ENCODE measurements around the gene FN1. TPM values are rescaled to one million over a fixed set of nuclear protein-coding genes. Genes with fewer than 3 reads are reported as not detected.

Gene FN1
- total and polyA plus RNA-seq, 8 donors, result 42.0 to 861 (median 252) TPM

DNA sequence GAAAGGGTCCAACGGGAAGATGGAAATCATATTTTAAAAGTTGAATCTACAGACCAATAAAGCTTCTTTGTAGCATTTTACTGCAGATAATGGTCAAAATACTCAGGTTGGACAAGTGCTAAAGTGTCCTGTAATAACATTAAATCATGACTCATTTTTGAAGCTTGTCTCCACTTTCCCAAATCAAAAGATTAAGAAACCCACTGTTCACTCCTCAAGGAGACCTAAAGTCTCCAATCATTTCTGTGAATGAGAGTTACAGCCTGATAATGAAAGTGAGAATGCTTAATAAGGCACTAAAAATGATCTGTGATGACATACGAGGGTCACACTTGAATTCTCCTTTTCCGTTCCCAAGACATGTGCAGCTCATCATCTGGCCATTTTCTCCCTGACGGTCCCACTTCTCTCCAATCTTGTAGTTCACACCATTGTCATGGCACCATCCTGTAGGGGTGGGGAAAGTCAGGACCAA lies 70.6 kb downstream of the FN1 start:
- H3K4me1 ChIP-seq, result no peaks in the 10 kb centered on the region
- H3K9me3 ChIP-seq, result no peaks in the 10 kb centered on the region
- peaks cover 18 to 94% (median 82%) of the 10 kb centered on the region in 4 donors for H3K36me3 ChIP-seq
- no peak overlapping the region for H3K4me3 ChIP-seq
- no peak for DNase-seq
- WGBS, 5 donors, result 86 to 93% (median 91%) methylated on average over 4 of the region's 4 CpGs
- H3K27ac ChIP-seq, result no peak overlapping the region
- intact Hi-C loops (cut with DNase I; ENCODE audit: low total_unique reads), result no loop called here
- no peak for TF ChIP-seq EP300 (IDR thresholded peaks at IDR 0.05)
- no peak for TF ChIP-seq POLR2A (IDR thresholded peaks at IDR 0.05)
- no peak for TF ChIP-seq POLR2AphosphoS5 (IDR thresholded peaks at IDR 0.05)
- TF ChIP-seq CTCF (IDR thresholded peaks at IDR 0.05), result no peak
- no peaks in the 10 kb centered on the region for H3K27me3 ChIP-seq

DNA sequence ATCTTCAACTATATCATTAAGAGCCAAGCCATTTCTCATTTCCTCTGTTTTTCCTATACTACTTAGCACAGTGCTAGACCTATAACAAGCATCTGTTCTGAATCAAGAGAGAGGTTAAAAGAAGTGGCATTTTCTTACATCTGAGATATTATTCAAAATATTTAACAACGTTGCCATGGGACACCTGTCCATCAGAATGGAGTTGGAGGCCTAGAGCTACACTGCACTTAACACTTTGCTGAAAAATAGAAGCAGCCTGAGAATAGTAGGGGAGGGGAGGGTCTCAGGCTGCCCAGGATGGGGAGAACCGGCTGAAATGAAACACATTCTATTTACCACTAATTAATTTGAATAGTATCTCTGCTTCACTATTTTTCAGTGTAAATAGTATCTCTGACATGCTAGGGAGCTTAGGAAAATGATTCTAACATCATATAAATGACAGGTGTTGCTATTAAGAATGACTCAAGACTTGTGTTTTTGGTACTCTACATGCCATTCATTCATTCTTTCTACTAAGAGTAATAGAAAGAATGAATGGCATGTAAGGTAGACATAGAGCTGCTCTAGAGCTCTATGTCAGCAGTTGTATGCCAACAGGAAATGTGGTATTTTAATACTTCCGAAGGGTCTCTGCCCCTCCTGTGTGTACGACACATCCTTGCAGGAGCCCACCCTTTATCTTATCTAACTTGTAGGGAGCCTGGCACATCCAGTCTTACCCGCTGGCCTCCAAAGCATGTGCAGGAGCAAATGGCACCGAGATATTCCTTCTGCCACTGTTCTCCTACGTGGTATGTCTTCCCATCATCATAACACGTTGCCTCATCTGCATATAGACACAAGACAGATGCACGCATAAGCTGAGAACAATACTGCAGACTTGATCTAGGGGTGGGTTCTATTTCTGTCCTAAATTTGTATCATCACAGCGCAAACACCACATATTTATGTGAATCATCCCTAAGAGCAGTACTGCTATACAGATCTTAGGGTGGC lies 71.4 kb downstream of the FN1 start:
- intact Hi-C loops (cut with DNase I; ENCODE audit: low total_unique reads), result no loop called here
- Histone ChIP-seq H3K27me3 (no peaks in the 10 kb centered on the region), H3K9me3 (no peaks in the 10 kb centered on the region), H3K4me1 (no peaks in the 10 kb centered on the region), H3K4me3 (no peak overlapping the region), H3K27ac (no peak overlapping the region), H3K36me3 (peaks cover 18 to 92% (median 83%) of the 10 kb centered on the region in 4 donors)
- TF ChIP-seq POLR2AphosphoS5 (IDR thresholded peaks at IDR 0.05), result no peak
- TF ChIP-seq EP300 (IDR thresholded peaks at IDR 0.05), result no peak
- TF ChIP-seq CTCF (IDR thresholded peaks at IDR 0.05), result no peak
- no peak for TF ChIP-seq POLR2A (IDR thresholded peaks at IDR 0.05)
- DNase-seq, result no peak
- 90 to 95% (median 93%) methylated on average over 10 of the region's 10 CpGs for WGBS, 5 donors

DNA sequence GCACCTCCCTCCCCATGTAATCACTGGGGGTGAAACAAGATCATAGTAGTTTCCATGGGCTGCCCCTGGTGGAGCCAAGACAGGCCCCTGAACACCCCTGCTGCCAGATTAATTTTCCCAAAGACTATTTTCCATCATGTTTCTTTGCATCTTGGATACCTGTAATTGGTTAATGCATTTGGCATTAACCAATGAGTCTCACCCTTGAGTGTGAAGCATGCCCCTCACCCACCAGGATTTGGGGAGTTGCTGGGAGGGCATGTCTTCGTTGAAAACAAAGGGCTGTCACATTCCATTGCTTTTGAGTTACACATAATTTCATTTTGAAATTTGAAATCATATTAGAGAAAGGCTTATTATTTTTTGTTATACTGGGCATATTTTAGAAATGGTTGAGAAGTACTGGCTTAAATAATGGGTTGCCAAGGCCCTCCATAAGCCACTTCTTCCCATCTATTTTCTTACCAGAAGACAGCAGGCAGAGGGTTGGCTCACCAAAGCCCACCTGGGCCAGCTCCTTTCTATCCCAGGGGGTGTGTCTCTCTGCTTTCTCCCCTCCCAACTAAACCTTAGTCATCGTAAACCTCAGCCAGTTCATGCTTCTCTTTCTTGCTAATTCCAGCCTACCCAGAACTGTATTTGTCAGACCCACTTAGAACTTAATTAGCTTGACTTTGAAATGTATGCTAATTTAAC lies 72.3 kb downstream of the FN1 start:
- Histone ChIP-seq H3K4me1 (no peaks in the 10 kb centered on the region), H3K36me3 (peaks cover 18 to 89% (median 83%) of the 10 kb centered on the region in 4 donors), H3K4me3 (no peak overlapping the region), H3K27me3 (no peaks in the 10 kb centered on the region), H3K9me3 (no peaks in the 10 kb centered on the region), H3K27ac (no peak overlapping the region)
- TF ChIP-seq CTCF (IDR thresholded peaks at IDR 0.05) (no peak), POLR2AphosphoS5 (IDR thresholded peaks at IDR 0.05) (no peak), POLR2A (IDR thresholded peaks at IDR 0.05) (no peak), EP300 (IDR thresholded peaks at IDR 0.05) (no peak)
- no peak for DNase-seq
- 77 to 93% (median 87%) methylated on average over 2 of the region's 2 CpGs for WGBS, 5 donors
- intact Hi-C loops (cut with DNase I; ENCODE audit: low total_unique reads), result no loop called here

GRCh38 chr2:215363039-215363438 lies 72.8 kb downstream of the FN1 start:
- intact Hi-C loops (cut with DNase I; ENCODE audit: low total_unique reads), result no loop called here
- Histone ChIP-seq H3K36me3 (peaks cover 18 to 84% (median 80%) of the 10 kb centered on the region in 4 donors), H3K4me3 (no peak overlapping the region), H3K4me1 (no peaks in the 10 kb centered on the region), H3K9me3 (no peaks in the 10 kb centered on the region), H3K27me3 (no peaks in the 10 kb centered on the region), H3K27ac (no peak overlapping the region)
- 77 to 89% (median 82%) methylated on average over 2 of the region's 2 CpGs for WGBS, 5 donors
- no peak for TF ChIP-seq POLR2A (IDR thresholded peaks at IDR 0.05)
- TF ChIP-seq CTCF (IDR thresholded peaks at IDR 0.05), result no peak
- TF ChIP-seq POLR2AphosphoS5 (IDR thresholded peaks at IDR 0.05), result no peak
- TF ChIP-seq EP300 (IDR thresholded peaks at IDR 0.05), result no peak
- DNase-seq, result no peak

All from stomach (tissue), 9 donors.